ENCODE data around the gene PCDH12.

- TF ChIP-seq POLR2A (IDR thresholded peaks at IDR 0.05) (no peak), CTCF (IDR thresholded peaks at IDR 0.05) (no peak)
These were observed 12.4 kb downstream of the PCDH12 start for GRCh38 chr5:141945511-141946051.
